KMS-11 (cell line): ENCODE data around the gene UCHL5.

ENCODE experiments used
- H2AFZ ChIP-seq: fragments of 200-600 bp; sonication (generic); 2 replicates; pipeline ENCODE4 v1.6.1; 2016; ENCODE audit warnings: antibody characterized with exemption, mixed run types, low read depth
- H3K27ac ChIP-seq: fragments of 200-600 bp; sonication (generic); 2 replicates; pipeline ENCODE4 v1.6.1; 2016; ENCODE audit warnings: mild to moderate bottlenecking, mixed run types
- H3K27me3 ChIP-seq: fragments of 200-600 bp; sonication (generic); 2 replicates; pipeline ENCODE4 v1.6.1; 2017; ENCODE audit warnings: mild to moderate bottlenecking, low read depth, mixed run types, moderate library complexity; ENCODE audit not compliant: insufficient read depth
- H3K36me3 ChIP-seq: fragments of 200-600 bp; sonication (generic); 2 replicates; pipeline ENCODE4 v1.6.1; 2017; ENCODE audit warnings: mild to moderate bottlenecking, mixed run types; ENCODE audit not compliant: insufficient read depth
- H3K4me1 ChIP-seq: fragments of 200-600 bp; sonication (generic); 2 replicates; pipeline ENCODE4 v1.6.1; 2016; ENCODE audit warnings: mild to moderate bottlenecking, low read depth, mixed run types; ENCODE audit not compliant: poor library complexity, severe bottlenecking
- H3K4me2 ChIP-seq: fragments of 200-600 bp; sonication (generic); 2 replicates; pipeline ENCODE4 v1.7.0; 2016; ENCODE audit warnings: mild to moderate bottlenecking, mixed run types
- H3K4me3 ChIP-seq: fragments of 200-600 bp; sonication (generic); IDR thresholded peaks from 2 replicates; pipeline ENCODE4 v1.6.1; 2017; ENCODE audit warnings: low read depth, low read length, mixed read lengths; ENCODE audit not compliant: insufficient read depth
- H3K79me2 ChIP-seq: fragments of 200-600 bp; sonication (generic); 2 replicates; pipeline ENCODE4 v1.6.1; 2016; ENCODE audit warnings: low read depth, mixed run types; ENCODE audit not compliant: insufficient read depth
- H3K9ac ChIP-seq: fragments of 200-600 bp; sonication (generic); 2 replicates; pipeline ENCODE4 v1.6.1; 2016; ENCODE audit warnings: mild to moderate bottlenecking, mixed run types
- H4K20me1 ChIP-seq: fragments of 200-600 bp; sonication (generic); 2 replicates; pipeline ENCODE4 v1.6.1; 2016; ENCODE audit warnings: mild to moderate bottlenecking, mixed run types; ENCODE audit not compliant: insufficient read depth
- CTCF ChIP-seq: fragments of 200-600 bp; sonication (generic); conservative IDR thresholded peaks from 2 replicates; pipeline ENCODE4 v1.6.1; 2017; ENCODE audit warnings: low read depth, mild to moderate bottlenecking, antibody characterized with exemption, low read length, moderate library complexity, mixed read lengths

Gene UCHL5

GRCh38 chr1:193011406-193011805 lies 47.8 kb downstream of the UCHL5 start:
- Histone ChIP-seq H4K20me1 (no peaks in the 10 kb centered on the region), H3K27ac (no peak overlapping the region), H3K27me3 (no peaks in the 10 kb centered on the region), H3K4me3 (no peak overlapping the region), H3K4me1 (no peaks in the 10 kb centered on the region), H3K36me3 (no peaks in the 10 kb centered on the region), H3K9ac (no peak overlapping the region), H3K4me2 (no peak overlapping the region), H3K79me2 (no peaks in the 10 kb centered on the region), H2AFZ (no peak overlapping the region)
- no peak for TF ChIP-seq CTCF

GRCh38 chr1:193009501-193009900 lies 49.7 kb downstream of the UCHL5 start:
- H2AFZ ChIP-seq, result no peak overlapping the region

GRCh38 chr1:193005785-193006184 lies 53.4 kb downstream of the UCHL5 start:
- no peaks in the 10 kb centered on the region for H3K36me3 ChIP-seq
- no peak overlapping the region for H2AFZ ChIP-seq
- no peak overlapping the region for H3K4me2 ChIP-seq
- TF ChIP-seq CTCF, result no peak
- no peaks in the 10 kb centered on the region for H3K4me1 ChIP-seq
- H4K20me1 ChIP-seq, result no peaks in the 10 kb centered on the region
- H3K4me3 ChIP-seq, result no peak overlapping the region
- no peaks in the 10 kb centered on the region for H3K79me2 ChIP-seq
- H3K27me3 ChIP-seq, result no peaks in the 10 kb centered on the region
- H3K9ac ChIP-seq, result no peak overlapping the region
- H3K27ac ChIP-seq, result no peak overlapping the region

More at GRCh38 chr1:193009501-193009900, 49.7 kb downstream of the UCHL5 start:
- Histone ChIP-seq H3K27ac (no peak overlapping the region), H3K27me3 (no peaks in the 10 kb centered on the region), H3K9ac (no peak overlapping the region), H3K36me3 (no peaks in the 10 kb centered on the region), H3K79me2 (no peaks in the 10 kb centered on the region), H3K4me3 (no peak overlapping the region), H3K4me1 (no peaks in the 10 kb centered on the region), H3K4me2 (no peak overlapping the region), H4K20me1 (no peaks in the 10 kb centered on the region)
- no peak for TF ChIP-seq CTCF

GRCh38 chr1:192998536-192998935 lies 60.6 kb downstream of the UCHL5 start:
- no peaks in the 10 kb centered on the region for H4K20me1 ChIP-seq
- H3K27me3 ChIP-seq, result no peaks in the 10 kb centered on the region
- no peak overlapping the region for H3K27ac ChIP-seq
- no peak overlapping the region for H3K9ac ChIP-seq
- H3K4me2 ChIP-seq, result no peak overlapping the region
- H3K36me3 ChIP-seq, result no peaks in the 10 kb centered on the region
- H3K4me3 ChIP-seq, result no peak overlapping the region
- no peak overlapping the region for H2AFZ ChIP-seq
- H3K79me2 ChIP-seq, result no peaks in the 10 kb centered on the region
- H3K4me1 ChIP-seq, result no peaks in the 10 kb centered on the region
- TF ChIP-seq CTCF, result peak; percentile 85
